ENCODE results near the gene CASTOR2.
"Not testable (repeated sequence)": the region's sequence is repeated elsewhere in the genome, so short reads cannot be mapped to it uniquely, and the experiment has no call there.

- TF ChIP-seq, protein P1, sequence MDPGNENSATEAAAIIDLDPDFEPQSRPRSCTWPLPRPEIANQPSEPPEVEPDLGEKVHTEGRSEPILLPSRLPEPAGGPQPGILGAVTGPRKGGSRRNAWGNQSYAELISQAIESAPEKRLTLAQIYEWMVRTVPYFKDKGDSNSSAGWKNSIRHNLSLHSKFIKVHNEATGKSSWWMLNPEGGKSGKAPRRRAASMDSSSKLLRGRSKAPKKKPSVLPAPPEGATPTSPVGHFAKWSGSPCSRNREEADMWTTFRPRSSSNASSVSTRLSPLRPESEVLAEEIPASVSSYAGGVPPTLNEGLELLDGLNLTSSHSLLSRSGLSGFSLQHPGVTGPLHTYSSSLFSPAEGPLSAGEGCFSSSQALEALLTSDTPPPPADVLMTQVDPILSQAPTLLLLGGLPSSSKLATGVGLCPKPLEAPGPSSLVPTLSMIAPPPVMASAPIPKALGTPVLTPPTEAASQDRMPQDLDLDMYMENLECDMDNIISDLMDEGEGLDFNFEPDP (CRISPR knock-in tag; conservative IDR thresholded peaks at IDR 0.05), result not testable (repeated sequence)
- TF ChIP-seq FOXM1 (CRISPR knock-in tag; IDR thresholded peaks at IDR 0.05); KDM1A (CRISPR knock-in tag; IDR thresholded peaks at IDR 0.05); PCBP1 (IDR thresholded peaks at IDR 0.05; ENCODE audit: borderline replicate concordance, low read depth, low read length); SOX6 (IDR thresholded peaks at IDR 0.05); SOX6 (CRISPR knock-in tag; IDR thresholded peaks at IDR 0.05); ZNF296 (CRISPR knock-in tag; conservative IDR thresholded peaks at IDR 0.05); CTCF (CRISPR knock-in tag; IDR thresholded peaks at IDR 0.05); TAF1 (CRISPR knock-in tag; IDR thresholded peaks at IDR 0.05); ZNF589 (CRISPR knock-in tag; conservative IDR thresholded peaks at IDR 0.05); MED8 (CRISPR knock-in tag; IDR thresholded peaks at IDR 0.05; ENCODE audit: insufficient replicate concordance); TCF7 (IDR thresholded peaks at IDR 0.05; ENCODE audit: low read depth); ZBTB7B (CRISPR knock-in tag; IDR thresholded peaks at IDR 0.05); SUZ12 (IDR thresholded peaks at IDR 0.05; ENCODE audit: low read depth, low read length); XBP1 (CRISPR knock-in tag; IDR thresholded peaks at IDR 0.05): not testable (repeated sequence)
Measured at GRCh38 chr7:75074262-75074641, 109.7 kb downstream of the CASTOR2 start.

Data from HepG2 (cell line).